ENCODE measurements around the gene CMPK1.

GRCh38 chr1:47347735-47348134 lies 14.1 kb downstream of the CMPK1 start:
- TF ChIP-seq CTCF (IDR thresholded peaks at IDR 0.05; ENCODE audit: poor library complexity, severe bottlenecking) (no peak), POLR2AphosphoS5 (IDR thresholded peaks at IDR 0.05) (no peak), EZH2 (IDR thresholded peaks at IDR 0.05; ENCODE audit: borderline replicate concordance, insufficient read depth, low read length, poor library complexity, severe bottlenecking) (no peak), SMC3 (conservative IDR thresholded peaks at IDR 0.05; ENCODE audit: poor library complexity) (no peak)
